GM19372 (cell line): ENCODE measurements around the gene ZNF705A.
"Not testable (repeated sequence)": the region's sequence is repeated elsewhere in the genome, so short reads cannot be mapped to it uniquely, and the experiment has no call there.

Experiments used
- ATAC-seq: cut with Tn5 transposase; IDR thresholded peaks from one replicate; pipeline ENCODE4 v1.9.1; 2021; ENCODE audit warnings: mild to moderate bottlenecking, low read depth, moderate library complexity; ENCODE audit not compliant: unreplicated experiment

ZNF705A gene

GRCh38 chr12:8183346-8183745 is 26.5 kb downstream of the ZNF705A start:
- not testable (repeated sequence) for ATAC-seq

- ATAC-seq, result not testable (repeated sequence)
Observed at GRCh38 chr12:8184206-8184605, 27.4 kb downstream of the ZNF705A start.

GRCh38 chr12:8188088-8188487 is 31.3 kb downstream of the ZNF705A start:
- not testable (repeated sequence) for ATAC-seq

GRCh38 chr12:8197685-8198308 is 41.0 kb downstream of the ZNF705A start:
- ATAC-seq, result not testable (repeated sequence)

- not testable (repeated sequence) for ATAC-seq
Observed at GRCh38 chr12:8218711-8219382, 62.0 kb downstream of the ZNF705A start.

- not testable (repeated sequence) for ATAC-seq
Observed at GRCh38 chr12:8221375-8221774, 64.6 kb downstream of the ZNF705A start.

GRCh38 chr12:8221844-8222243 is 65.0 kb downstream of the ZNF705A start:
- ATAC-seq, result not testable (repeated sequence)

- ATAC-seq, result not testable (repeated sequence)
Observed at GRCh38 chr12:8222303-8222702, 65.5 kb downstream of the ZNF705A start.

- not testable (repeated sequence) for ATAC-seq
Observed at GRCh38 chr12:8223646-8224045, 66.8 kb downstream of the ZNF705A start.

- ATAC-seq, result not testable (repeated sequence)
Observed at GRCh38 chr12:8224782-8225181, 68.0 kb downstream of the ZNF705A start.

GRCh38 chr12:8226355-8226754 is 69.5 kb downstream of the ZNF705A start:
- no peak for ATAC-seq

- not testable (repeated sequence) for ATAC-seq
Observed at GRCh38 chr12:8226992-8227731, 70.3 kb downstream of the ZNF705A start, which contains the start of gene FAM90A1. Gene FAM90A1, minus strand, starts transcription at chr12:8227618. Its CDS starts 2,786 bp downstream, at chr12:8224832.

GRCh38 chr12:8227732-8228077 is 70.9 kb downstream of the ZNF705A start:
- not testable (repeated sequence) for ATAC-seq

- ATAC-seq, result not testable (repeated sequence)
Observed at GRCh38 chr12:8228607-8229006, 71.8 kb downstream of the ZNF705A start.

GRCh38 chr12:8229486-8229885 is 72.7 kb downstream of the ZNF705A start:
- ATAC-seq, result not testable (repeated sequence)
